ENCODE results near the gene CHST9. TPM values are rescaled to one million over a fixed set of nuclear protein-coding genes. Genes with fewer than 3 reads are reported as not detected.

The CHST9 gene
- total RNA-seq, 1 experiment from 2014 or later: 3.5 TPM

DNA sequence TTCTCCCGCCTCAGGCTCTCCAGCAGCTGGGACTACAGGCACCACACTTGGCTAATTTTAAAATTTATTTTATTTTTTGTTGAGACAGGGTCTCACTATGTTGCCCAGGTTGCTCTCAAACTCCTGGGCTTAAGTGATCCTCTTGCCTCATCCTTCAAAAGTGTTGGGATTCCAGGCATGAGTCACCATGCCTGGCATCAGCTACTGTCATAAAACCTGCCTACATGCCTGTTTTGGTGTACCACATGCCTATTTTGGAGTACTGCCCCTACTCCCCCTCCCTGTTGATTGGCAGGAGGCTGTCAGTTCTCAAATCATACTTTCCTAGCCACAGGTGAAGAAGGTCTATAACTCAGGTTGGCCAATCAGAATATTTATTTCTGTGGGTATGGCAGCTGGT is 64.0 kb downstream of the CHST9 start:
- Histone ChIP-seq H3K9ac (ENCODE audit: extremely low read depth, insufficient read length, low read length) (no peak overlapping the region), H2BK12ac (ENCODE audit: insufficient read length, low read depth, low read length) (no peak overlapping the region), H3K23ac (ENCODE audit: insufficient read length, low read depth, low read length) (no peak overlapping the region), H3K18ac (ENCODE audit: insufficient read length, low read depth, low read length) (no peak overlapping the region), H3K4me2 (ENCODE audit: insufficient read depth, insufficient read length, low read length) (no peak overlapping the region), H4K5ac (ENCODE audit: insufficient read length, low read depth, low read length) (no peak overlapping the region), H3K79me1 (ENCODE audit: insufficient read depth, low read depth, low read length, poor library complexity, severe bottlenecking) (no peaks in the 10 kb centered on the region), H4K20me1 (ENCODE audit: control insufficient read depth, insufficient read depth, insufficient read length) (no peaks in the 10 kb centered on the region), H2BK120ac (ENCODE audit: low read depth, low read length, poor library complexity, severe bottlenecking) (no peak overlapping the region), H4K91ac (ENCODE audit: insufficient read length, low read depth, low read length) (no peak overlapping the region), H3K14ac (ENCODE audit: insufficient read depth, low read length) (no peak overlapping the region), H3K27me3 (ENCODE audit: insufficient read depth, low read length) (no peaks in the 10 kb centered on the region), H2AFZ (ENCODE audit: low read length) (no peak overlapping the region), H3K79me2 (ENCODE audit: insufficient read depth, low read length) (no peaks in the 10 kb centered on the region), H3K27ac (ENCODE audit: insufficient read length, low read depth, low read length) (no peak overlapping the region), H2AK5ac (ENCODE audit: insufficient read length, low read length) (no peak overlapping the region), H2BK20ac (ENCODE audit: low read depth, low read length, poor library complexity, severe bottlenecking) (no peak overlapping the region), H3T11ph (ENCODE audit: low read length) (no peak overlapping the region), H3K9me3 (ENCODE audit: control insufficient read depth, low read depth, low read length) (no peaks in the 10 kb centered on the region), H3K4ac (ENCODE audit: low read depth, low read length) (no peak overlapping the region), H2BK15ac (ENCODE audit: low read depth, low read length) (no peak overlapping the region), H4K8ac (replicated peaks; ENCODE audit: insufficient read length, low read depth, low read length) (no peak overlapping the region), H3K4me1 (ENCODE audit: insufficient read depth, low read length) (peaks cover 10% of the 10 kb centered on the region; the same call in 1 of the 2 replicates), H2BK5ac (ENCODE audit: insufficient read length, low read length) (no peak overlapping the region), H3K56ac (ENCODE audit: insufficient read length, low read depth, low read length) (no peak overlapping the region), H3K23me2 (ENCODE audit: insufficient read length, low read depth, low read length, poor library complexity, severe bottlenecking) (no peaks in the 10 kb centered on the region)
- TF ChIP-seq, protein P1, sequence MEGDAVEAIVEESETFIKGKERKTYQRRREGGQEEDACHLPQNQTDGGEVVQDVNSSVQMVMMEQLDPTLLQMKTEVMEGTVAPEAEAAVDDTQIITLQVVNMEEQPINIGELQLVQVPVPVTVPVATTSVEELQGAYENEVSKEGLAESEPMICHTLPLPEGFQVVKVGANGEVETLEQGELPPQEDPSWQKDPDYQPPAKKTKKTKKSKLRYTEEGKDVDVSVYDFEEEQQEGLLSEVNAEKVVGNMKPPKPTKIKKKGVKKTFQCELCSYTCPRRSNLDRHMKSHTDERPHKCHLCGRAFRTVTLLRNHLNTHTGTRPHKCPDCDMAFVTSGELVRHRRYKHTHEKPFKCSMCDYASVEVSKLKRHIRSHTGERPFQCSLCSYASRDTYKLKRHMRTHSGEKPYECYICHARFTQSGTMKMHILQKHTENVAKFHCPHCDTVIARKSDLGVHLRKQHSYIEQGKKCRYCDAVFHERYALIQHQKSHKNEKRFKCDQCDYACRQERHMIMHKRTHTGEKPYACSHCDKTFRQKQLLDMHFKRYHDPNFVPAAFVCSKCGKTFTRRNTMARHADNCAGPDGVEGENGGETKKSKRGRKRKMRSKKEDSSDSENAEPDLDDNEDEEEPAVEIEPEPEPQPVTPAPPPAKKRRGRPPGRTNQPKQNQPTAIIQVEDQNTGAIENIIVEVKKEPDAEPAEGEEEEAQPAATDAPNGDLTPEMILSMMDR (conservative IDR thresholded peaks at IDR 0.05): no peak
- DNase-seq: no peak
- no peaks in the 10 kb centered on the region for H3K9me3 Mint-ChIP-seq
- peaks cover 0 to 4% (median 0%) of the 10 kb centered on the region in 3 experiments; a peak in 2 of 7 replicates for H3K36me3 Mint-ChIP-seq (ENCODE audit: insufficient read depth in 1 of 3, low read depth in 3 of 3)
- WGBS (ENCODE audit: extremely low coverage, insufficient read length, low lambda C conversion rate): no CpG with 5 or more reads among the region's 1 CpG
- H3K27me3 Mint-ChIP-seq (ENCODE audit: low read depth): no peaks in the 10 kb centered on the region
- no peak overlapping the region for H3K4me3 Mint-ChIP-seq
- H3K4me1 Mint-ChIP-seq: peaks cover 27 to 29% of the 10 kb centered on the region in 2 experiments
- no peak overlapping the region for H3K27ac Mint-ChIP-seq

Measured in H9 (cell line).